Hypothalamus (tissue), 51 donors: Measurements from ENCODE around the gene DOCK2.
"Not testable (repeated sequence)": the region's sequence is repeated elsewhere in the genome, so short reads cannot be mapped to it uniquely, and the experiment has no call there.

ENCODE experiments used
- DNase-seq, 51 donors: peaks; one replicate each; lab custom pipeline; 2025; lab: John Stamatoyannopoulos, UW

The DOCK2 gene

GRCh38 chr5:169637085-169637548, at the start of gene DOCK2:
DOCK2 (plus strand) TSS chr5:169637275; CDS start chr5:169637327, 52 bp downstream.
- DNase-seq = peak in 10 of 51 donors; percentile 1 to 27 (median 12)

DNA sequence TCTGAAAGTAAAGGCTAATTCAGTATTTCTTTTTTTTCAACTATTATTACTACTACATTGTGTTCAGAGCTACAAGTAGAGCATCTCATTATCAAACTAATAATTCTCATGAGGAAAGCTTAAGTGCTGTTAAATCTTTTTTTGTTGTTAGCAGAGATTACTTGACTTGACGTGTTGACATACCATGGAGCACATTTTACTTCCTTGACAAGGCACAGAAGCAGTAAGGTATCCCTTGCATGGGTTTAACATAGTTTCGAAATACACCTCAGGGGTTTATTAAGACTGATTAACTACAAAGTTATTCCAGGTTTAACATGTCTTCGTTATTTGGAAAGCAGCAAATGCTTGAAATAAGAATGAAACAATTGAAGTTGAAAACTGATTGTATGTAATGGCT, 46.5 kb upstream of the DOCK2 start:
- DNase-seq = no peak

DNA sequence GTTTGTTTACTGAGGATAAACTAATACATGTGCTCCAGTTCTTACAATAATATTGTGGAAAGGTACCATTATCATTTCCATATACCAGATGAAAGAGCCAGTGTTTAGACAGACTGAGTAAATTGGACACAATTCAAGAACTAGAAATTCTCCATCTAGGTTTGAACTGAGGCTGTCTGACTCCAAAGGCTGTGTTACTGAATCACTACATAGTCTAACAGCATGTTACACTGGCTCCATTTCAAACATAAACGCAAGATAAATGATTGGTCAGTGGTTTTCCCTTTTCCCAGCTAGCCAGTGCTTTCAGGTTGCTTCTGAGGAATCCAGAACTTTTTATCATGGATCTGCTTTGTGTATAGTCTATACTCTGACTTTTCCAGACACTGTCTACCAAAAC, 45.4 kb upstream of the DOCK2 start:
- no peak for DNase-seq

DNA sequence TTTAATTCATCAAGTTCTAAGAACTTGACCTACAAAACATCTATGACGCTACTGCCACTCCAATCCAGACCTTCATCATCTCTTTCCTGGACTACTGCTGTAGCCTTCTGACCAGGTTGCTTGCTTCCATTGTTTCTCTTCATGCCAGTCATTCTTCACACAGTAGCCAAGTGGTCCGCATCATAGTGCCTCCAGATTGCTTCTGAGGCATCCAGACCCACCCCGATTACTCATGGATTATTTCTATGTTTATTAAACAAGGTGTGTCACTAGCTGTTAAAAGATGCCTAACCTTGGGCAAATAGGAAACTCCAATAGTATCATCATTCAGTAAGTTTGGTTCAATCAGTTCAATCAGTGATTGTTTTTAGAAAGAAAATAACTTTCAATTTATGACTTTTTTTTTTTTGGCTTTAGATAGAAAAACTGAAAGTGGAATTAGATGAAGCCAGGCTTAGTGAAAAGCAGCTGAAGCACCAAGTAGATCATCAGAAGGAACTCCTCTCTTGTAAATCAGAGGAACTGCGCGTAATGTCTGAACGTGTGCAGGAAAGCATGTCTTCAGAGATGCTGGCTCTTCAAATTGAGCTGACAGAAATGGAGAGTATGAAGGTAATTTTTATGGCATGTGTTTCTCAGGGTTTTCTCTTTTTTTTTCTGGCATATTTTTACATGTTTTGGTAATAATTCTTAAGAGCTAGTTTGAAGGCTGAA, 44.0 kb upstream of the DOCK2 start:
- DNase-seq = no peak

GRCh38 chr5:169595172-169595820, 41.8 kb upstream of the DOCK2 start:
- DNase-seq = no peak

DNA sequence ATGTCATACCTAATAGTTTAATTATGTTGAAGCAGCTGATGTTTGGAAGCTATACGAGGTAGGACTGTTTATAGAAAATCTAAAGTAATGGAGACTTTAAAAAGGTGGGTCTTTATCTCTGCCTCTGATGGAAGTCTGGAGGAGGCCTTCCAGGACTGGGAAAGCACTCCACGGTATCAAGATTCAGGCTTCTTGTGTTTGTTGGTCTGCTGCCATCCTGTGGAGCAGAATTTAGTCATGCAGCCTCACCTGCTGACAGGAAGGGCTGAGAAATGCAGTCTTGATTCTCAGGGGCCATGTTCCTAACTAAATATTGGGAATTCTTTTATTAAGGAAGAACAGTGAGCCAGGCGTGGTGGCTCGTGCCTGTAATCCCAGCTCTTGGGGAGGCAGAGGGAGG, 37.6 kb upstream of the DOCK2 start:
- DNase-seq = no peak

GRCh38 chr5:169602535-169602934, 34.5 kb upstream of the DOCK2 start:
- no peak for DNase-seq

GRCh38 chr5:169606279-169606678, 30.8 kb upstream of the DOCK2 start:
- DNase-seq = no peak

GRCh38 chr5:169607882-169608281, 29.2 kb upstream of the DOCK2 start:
- DNase-seq = no peak

DNA sequence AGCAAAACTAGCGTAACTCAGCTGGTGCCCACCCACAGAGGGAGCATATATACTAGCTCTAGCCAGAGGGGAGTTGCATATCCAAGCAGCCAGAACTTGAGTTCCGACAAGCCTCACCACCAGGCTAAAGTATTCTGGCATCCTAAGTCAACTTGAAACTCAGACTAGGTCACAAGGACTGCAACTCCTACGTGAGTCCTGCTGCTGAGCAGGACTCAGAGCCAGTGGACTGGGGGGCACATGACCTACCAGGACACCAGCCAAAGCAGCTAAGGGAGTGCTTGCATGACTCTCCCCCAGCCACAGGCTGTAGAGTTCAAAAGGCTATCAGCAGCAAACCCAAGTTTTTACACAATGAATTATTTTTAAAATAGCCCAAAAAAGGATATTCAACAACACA, 27.4 kb upstream of the DOCK2 start:
- DNase-seq = no peak

DNA sequence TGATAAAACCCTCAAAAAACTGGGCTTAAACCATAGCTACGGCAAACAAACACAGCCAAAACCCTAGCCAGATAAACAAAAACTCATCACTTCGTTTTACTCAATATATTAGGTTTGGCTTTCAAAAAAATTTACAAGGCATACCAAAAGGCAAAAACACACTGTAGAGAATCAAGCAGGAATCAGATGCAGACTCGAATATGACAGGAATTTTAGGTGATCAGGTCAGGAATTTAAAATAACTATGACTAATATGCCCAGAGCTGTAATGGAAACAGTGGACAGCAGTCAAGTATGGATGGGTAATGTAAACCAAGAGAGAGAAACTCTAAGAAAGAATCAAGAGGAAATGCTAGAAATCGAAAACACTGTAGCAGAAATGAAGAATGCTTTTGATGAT, 26.5 kb upstream of the DOCK2 start:
- no peak for DNase-seq

DNA sequence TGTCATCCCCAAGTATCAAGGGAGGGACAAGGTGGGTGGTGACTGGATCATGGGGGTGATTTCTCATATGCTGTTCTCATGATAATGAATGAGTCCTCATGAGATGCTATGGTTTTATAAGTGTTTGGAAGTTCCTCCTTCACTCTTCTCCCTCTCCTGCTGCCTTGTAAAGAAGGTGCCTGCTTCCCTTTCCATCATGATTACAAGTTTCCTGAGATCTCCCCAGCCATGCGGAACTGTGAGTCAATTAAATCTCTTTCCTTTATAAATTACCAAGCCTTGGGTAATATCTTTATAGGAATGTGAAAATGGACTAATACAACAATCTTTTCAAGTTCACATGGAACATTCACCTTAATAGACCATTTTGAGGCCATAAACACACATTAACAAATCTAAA, 21.5 kb upstream of the DOCK2 start:
- no peak for DNase-seq

GRCh38 chr5:169624307-169624706, 12.8 kb upstream of the DOCK2 start:
- not testable (repeated sequence) for DNase-seq

DNA sequence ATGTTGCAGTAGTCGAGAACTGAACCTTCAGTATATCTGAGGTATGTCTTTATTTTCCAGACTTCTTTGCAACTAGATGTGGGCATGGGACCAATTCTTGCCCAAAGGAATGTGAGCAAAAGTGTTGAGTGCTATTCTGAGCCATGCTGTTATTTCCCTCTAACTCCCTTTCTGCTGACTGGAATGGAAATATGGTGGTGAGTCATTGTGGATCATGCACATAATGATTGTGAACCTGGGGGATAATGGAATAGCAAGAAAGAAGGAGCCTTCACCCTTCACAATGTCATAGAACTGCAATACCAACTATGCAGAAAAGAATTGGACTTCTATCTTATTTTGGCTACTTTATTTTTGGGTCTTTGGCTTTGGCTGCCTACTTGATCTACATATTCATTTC, 10.3 kb upstream of the DOCK2 start:
- DNase-seq = no peak

GRCh38 chr5:169627551-169627950, 9.5 kb upstream of the DOCK2 start:
- no peak for DNase-seq

- no peak for DNase-seq
Measured at GRCh38 chr5:169628892-169629291, 8.2 kb upstream of the DOCK2 start.

GRCh38 chr5:169629847-169630548, 7.1 kb upstream of the DOCK2 start:
- no peak for DNase-seq

- no peak for DNase-seq
Measured at GRCh38 chr5:169631360-169631759, 5.7 kb upstream of the DOCK2 start.

DNA sequence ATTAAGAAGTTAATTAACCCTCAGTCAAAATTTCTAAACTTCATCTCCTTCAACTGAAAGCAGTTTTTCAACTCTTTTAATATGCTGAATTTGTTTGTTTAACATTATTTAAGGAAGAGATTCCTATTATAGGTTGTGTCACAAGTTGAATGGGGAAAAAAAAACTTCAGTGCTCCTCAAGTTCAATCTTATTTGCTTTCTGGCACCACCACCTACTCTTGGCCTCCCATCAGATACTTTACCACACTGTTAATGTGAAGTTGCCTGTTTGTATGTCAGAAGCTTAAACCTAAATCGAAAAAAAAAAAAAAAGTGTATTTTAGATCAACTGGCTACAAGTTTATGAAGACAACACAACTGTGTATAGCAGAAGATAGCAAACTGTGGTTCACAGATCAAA, 4.1 kb upstream of the DOCK2 start:
- DNase-seq = no peak

GRCh38 chr5:169634606-169635005, 2.5 kb upstream of the DOCK2 start:
- DNase-seq = no peak

- DNase-seq = no peak
Measured at GRCh38 chr5:169635936-169636335, 1.1 kb upstream of the DOCK2 start.
